H1 (cell line): Measurements from ENCODE around the gene SLC35F1. TPM values are rescaled to one million over a fixed set of nuclear protein-coding genes. Genes with fewer than 3 reads are reported as not detected.

Source experiments
- CTBP2 ChIP-seq: IDR thresholded peaks from 2 replicates; pipeline ENCODE4 v1.7.0; 2011; ENCODE audit warnings: borderline replicate concordance, mild to moderate bottlenecking, moderate library complexity, mixed read lengths, low read length; ENCODE audit not compliant: insufficient read depth, insufficient read length
- polyA plus RNA-seq, 7 experiments: library from polyadenylated mRNA; depleted of rRNA in 3 of 7; stranded (reverse) in 5 of 7; unstranded in 2 of 7; fragments of >200 nt in 5 of 7; fragments of 200-250 nt in 2 of 7; gene quantifications; 1 replicate in 5 of 7; 2 replicates in 1 of 7; 4 replicates in 1 of 7; pipeline versions ENCODE4 v1.2.1 to v1.2.3, GENCODE V29; 2011 to 2013; ENCODE audit warnings: missing spikeins in 2 of 7, mixed read lengths in 2 of 7
- total RNA-seq: library from RNA; stranded (reverse); fragmentation: NEBNext Ultra II Directional; extraction: Animal tissue kit (Norgen Biotek cat#: 25700); gene quantifications from 2 replicates; pipeline ENCODE4 v1.2.1, GENCODE V29; 2021

SLC35F1 gene
- total and polyA plus RNA-seq, 2 of the 8 experiments (the other 6 are each of a cell fraction or from before 2014, with no cell fraction given), result 7.0 to 10.0 TPM

- no peak for TF ChIP-seq CTBP2
These were observed 216.5 kb downstream of the SLC35F1 start (continued) for GRCh38 chr6:118123503-118124037.
